SK-N-SH (cell line): ENCODE data around the gene NEK9. TPM values are rescaled to one million over a fixed set of nuclear protein-coding genes. Genes with fewer than 3 reads are reported as not detected.
A peak's percentile ranks its signal among the peaks of the same experiment; 100 is the strongest.

Experiments used
- CTCF ChIA-PET: fragments of 300-600, 350-600 bp; formaldehyde crosslinking; extraction: SDS; loops from one replicate; lab custom pipeline; 2021; lab: Yijun Ruan, JAX
- POLR2A ChIA-PET: fragments of 350-600 bp; sonication (Branson Sonifier 250); formaldehyde crosslinking; extraction: SDS; loops from one replicate; lab custom pipeline; 2020; ENCODE audit warnings: antibody characterized with exemption, inconsistent platforms; lab: Yijun Ruan, JAX
- DNase-seq: peaks from one replicate; pipeline ENCODE4 v3.0.0; 2012
- H2AFZ ChIP-seq: fragments of 200-600 bp; sonication (generic); 2 replicates; pipeline ENCODE4 v1.8.1; 2016; ENCODE audit warnings: antibody characterized with exemption, mild to moderate bottlenecking, low read depth
- H3F3A ChIP-seq: fragments of 200-600 bp; sonication (generic); replicated peaks from 2 replicates; pipeline ENCODE3; 2016; ENCODE audit warnings: antibody characterized with exemption, mild to moderate bottlenecking; ENCODE audit not compliant: insufficient read depth
- H3K27ac ChIP-seq, 2 experiments: fragments of 200-500 bp in 1 of 2; fragments of 200-600 bp in 1 of 2; sonication (Bioruptor generic) in 1 of 2; sonication (generic), shearing (Covaris generic) in 1 of 2; 2 replicates each; pipeline versions ENCODE4 v1.5.1 to v1.6.1; 2014 to 2016; ENCODE audit warnings: low read depth in 2 of 2, inconsistent platforms in 1 of 2, low read length in 1 of 2, mild to moderate bottlenecking in 1 of 2, mixed read lengths in 1 of 2
- H3K27me3 ChIP-seq: fragments of 200-600 bp; sonication (generic), shearing (Covaris generic); 2 replicates; pipeline ENCODE4 v1.6.1; 2016; ENCODE audit warnings: mixed run types; ENCODE audit not compliant: insufficient read depth
- H3K36me3 ChIP-seq, 2 experiments: fragments of 200-500 bp in 1 of 2; fragments of 200-600 bp in 1 of 2; sonication (Bioruptor generic) in 1 of 2; sonication (generic) in 1 of 2; replicated peaks in 1 of 2; 2 replicates each; pipeline versions ENCODE3 to v1.5.1; 2014 to 2016; ENCODE audit warnings: low read length in 1 of 2, mild to moderate bottlenecking in 1 of 2; ENCODE audit not compliant: insufficient read depth in 2 of 2, control insufficient read depth in 1 of 2
- H3K4me1 ChIP-seq, 2 experiments: fragments of 200-500 bp in 1 of 2; fragments of 200-600 bp in 1 of 2; sonication (Bioruptor generic) in 1 of 2; sonication (generic), shearing (Covaris generic) in 1 of 2; 2 replicates each; pipeline versions ENCODE4 v1.5.1 to v1.6.1; 2014 to 2016; ENCODE audit warnings: low read depth in 1 of 2, low read length in 1 of 2, mixed run types in 1 of 2; ENCODE audit not compliant: insufficient read depth in 2 of 2, control insufficient read depth in 1 of 2
- H3K4me2 ChIP-seq: fragments of 200-600 bp; sonication (generic), shearing (Covaris generic); 2 replicates; pipeline ENCODE4 v1.6.1; 2017; ENCODE audit warnings: mixed run types
- H3K4me3 ChIP-seq, 2 experiments: fragments of 200-500 bp in 1 of 2; fragments of 200-600 bp in 1 of 2; sonication (Bioruptor generic) in 1 of 2; sonication (generic), shearing (Covaris generic) in 1 of 2; 2 replicates each; pipeline versions ENCODE4 v1.5.1 to v1.8.1; 2014 to 2016; ENCODE audit warnings: low read depth in 2 of 2, inconsistent platforms in 1 of 2, low read length in 1 of 2, mild to moderate bottlenecking in 1 of 2, mixed read lengths in 1 of 2, moderate library complexity in 1 of 2
- H3K79me2 ChIP-seq: fragments of 200-600 bp; sonication (generic); 2 replicates; pipeline ENCODE4 v1.8.1; 2017; ENCODE audit warnings: mild to moderate bottlenecking; ENCODE audit not compliant: insufficient read depth
- H3K9ac ChIP-seq: fragments of 200-600 bp; sonication (generic); 2 replicates; pipeline ENCODE4 v1.6.1; 2017; ENCODE audit warnings: mixed run types
- H3K9me2 ChIP-seq: fragments of 200-600 bp; sonication (generic); 2 replicates; pipeline ENCODE4 v1.6.1; 2017; ENCODE audit warnings: mixed run types
- H3K9me3 ChIP-seq: fragments of 200-600 bp; sonication (generic); 2 replicates; pipeline ENCODE4 v1.6.1; 2017; ENCODE audit warnings: mixed run types, mild to moderate bottlenecking, moderate library complexity
- H4K20me1 ChIP-seq: fragments of 200-600 bp; sonication (generic); 2 replicates; pipeline ENCODE4 v1.6.1; 2017; ENCODE audit warnings: mild to moderate bottlenecking, mixed run types; ENCODE audit not compliant: insufficient read depth
- CTCF ChIP-seq: fragments of 200-600 bp; sonication (generic); IDR thresholded peaks from 2 replicates; pipeline ENCODE4 v1.6.1; 2017; ENCODE audit warnings: antibody characterized with exemption, mild to moderate bottlenecking, moderate library complexity
- EP300 ChIP-seq, 2 experiments: IDR thresholded peaks; 2 replicates each; pipeline versions ENCODE4 v1.4.0 to v1.6.1; 2012; ENCODE audit warnings: borderline replicate concordance in 1 of 2, low read depth in 1 of 2, low read length in 1 of 2
- FOSL2 ChIP-seq: IDR thresholded peaks from 2 replicates; pipeline ENCODE4 v1.4.0; 2012; ENCODE audit warnings: low read depth, mild to moderate bottlenecking, moderate library complexity, borderline replicate concordance
- FOXM1 ChIP-seq: IDR thresholded peaks from 2 replicates; pipeline ENCODE4 v1.4.0; 2012; ENCODE audit warnings: low read depth, mild to moderate bottlenecking
- GATA2 ChIP-seq: sonication (generic); formaldehyde crosslinking; IDR thresholded peaks from 2 replicates; pipeline ENCODE4 v1.5.0; 2020; ENCODE audit warnings: mild to moderate bottlenecking, missing genetic modification reagents
- IRF3 ChIP-seq: fragments of 150-350 bp; IDR thresholded peaks from 2 replicates; pipeline ENCODE4 v1.6.1; 2016; ENCODE audit warnings: mild to moderate bottlenecking, low read depth, low read length
- JUND ChIP-seq: IDR thresholded peaks from 2 replicates; pipeline ENCODE4 v1.4.0; 2012
- MAX ChIP-seq: IDR thresholded peaks from 2 replicates; pipeline ENCODE4 v1.4.0; 2012; ENCODE audit warnings: low read depth
- MEF2A ChIP-seq: IDR thresholded peaks from 2 replicates; pipeline ENCODE4 v1.4.0; 2012; ENCODE audit warnings: low read depth, borderline replicate concordance
- MXI1 ChIP-seq: IDR thresholded peaks from 2 replicates; pipeline ENCODE4 v1.6.1; 2012; ENCODE audit warnings: mild to moderate bottlenecking, low read depth, low read length, improper control_type of control experiment
- NFIC ChIP-seq: IDR thresholded peaks from 2 replicates; pipeline ENCODE4 v1.4.0; 2012; ENCODE audit warnings: borderline replicate concordance
- NRF1 ChIP-seq: IDR thresholded peaks from 2 replicates; pipeline ENCODE4 v1.6.1; 2012; ENCODE audit warnings: low read depth, mild to moderate bottlenecking, low read length
- PBX3 ChIP-seq: IDR thresholded peaks from 2 replicates; pipeline ENCODE4; 2012
- POLR2AphosphoS5 ChIP-seq: IDR thresholded peaks from 2 replicates; pipeline ENCODE4 v1.6.1; 2012; ENCODE audit warnings: low read depth, low read length
- RFX5 ChIP-seq: IDR thresholded peaks from 2 replicates; pipeline ENCODE4 v1.6.1; 2012; ENCODE audit warnings: mild to moderate bottlenecking, improper control_type of control experiment, low read length
- RXRA ChIP-seq: IDR thresholded peaks from 2 replicates; pipeline ENCODE4 v1.4.0; 2012; ENCODE audit warnings: low read depth, mild to moderate bottlenecking, borderline replicate concordance
- SIN3A ChIP-seq: IDR thresholded peaks from 2 replicates; pipeline ENCODE4 v1.6.1; 2012; ENCODE audit warnings: low read depth, mild to moderate bottlenecking, low read length, moderate library complexity, borderline replicate concordance
- SMC3 ChIP-seq: IDR thresholded peaks from 2 replicates; pipeline ENCODE4 v1.6.1; 2012; ENCODE audit warnings: low read depth, low read length, improper control_type of control experiment
- TAF1 ChIP-seq: IDR thresholded peaks from 2 replicates; pipeline ENCODE4 v1.6.1; 2012; ENCODE audit warnings: low read depth, mild to moderate bottlenecking, low read length, moderate library complexity, borderline replicate concordance
- TCF12 ChIP-seq: IDR thresholded peaks from 2 replicates; pipeline ENCODE4 v1.4.0; 2012
- USF1 ChIP-seq: IDR thresholded peaks from 2 replicates; pipeline ENCODE4 v1.4.0; 2012; ENCODE audit warnings: low read depth, borderline replicate concordance
- WGBS: methylation state at CpG from one replicate; pipeline ENCODE4 v1.1.6; 2017; ENCODE audit warnings: low lambda C conversion rate; 5-methylcytosine and 5-hydroxymethylcytosine counted together
- polyA plus RNA-seq, 3 experiments: library from polyadenylated mRNA; depleted of rRNA; stranded (reverse); fragments of >200 nt; gene quantifications; 2 replicates each; pipeline ENCODE4 v1.2.3, GENCODE V29; 2012

Gene NEK9
- polyA plus RNA-seq, 1 of the 3 experiments (the other 2 are of a cell fraction), result 48.1 TPM

GRCh38 chr14:75138492-75138891, 11.6 kb upstream of the NEK9 start (continued):
- no peak for TF ChIP-seq TCF12
- TF ChIP-seq FOSL2, result no peak
- TF ChIP-seq, all 33 proteins: peak for 0

- POLR2A ChIA-PET, result no interaction called here
- H3F3A ChIP-seq, result peaks cover 21% of the 10 kb centered on the region
- 92% methylated on average over 6 of the region's 6 CpGs for WGBS
- H3K4me3 ChIP-seq, result no peak overlapping the region
- H3K4me1 ChIP-seq, result peaks cover 0 to 6% of the 10 kb centered on the region in 2 experiments; a peak in 2 of 4 replicates
- H3K79me2 ChIP-seq, result peaks cover 37% of the 10 kb centered on the region
- H3K9me3 ChIP-seq, result no peaks in the 10 kb centered on the region
- TF ChIP-seq EP300 (IDR thresholded peaks at IDR 0.05; ENCODE audit: borderline replicate concordance in 1 of 2, low read depth in 1 of 2, low read length in 1 of 2) (no peak), POLR2AphosphoS5 (no peak), USF1 (no peak), NFIC (no peak), RFX5 (no peak), FOXM1 (no peak), SMC3 (no peak), MEF2A (no peak), TAF1 (no peak), CTCF (no peak), SIN3A (no peak), GATA2 (CRISPR knock-in tag) (no peak)
- TF ChIP-seq, all 33 proteins: peak for 0
- no peak overlapping the region for H3K9ac ChIP-seq
- no peak overlapping the region for H3K4me2 ChIP-seq
- DNase-seq, result no peak
- peaks cover 30 to 46% of the 10 kb centered on the region in 2 experiments for H3K36me3 ChIP-seq
- H2AFZ ChIP-seq, result no peak overlapping the region
- H3K9me2 ChIP-seq, result no peaks in the 10 kb centered on the region
- CTCF ChIA-PET, result interaction anchor here (0.7 to 11.9 kb wide), 8 partner anchors 10 to 171 kb away, joined by 3 to 92 read pairs (median 4); no protein-coding TSS in a partner anchor
- H3K27ac ChIP-seq, result no peak overlapping the region
- H4K20me1 ChIP-seq, result peaks cover 11% of the 10 kb centered on the region; the same call in 1 of the 2 replicates
- H3K27me3 ChIP-seq, result no peaks in the 10 kb centered on the region
Measured at GRCh38 chr14:75134644-75135043, 7.8 kb upstream of the NEK9 start.

- Histone ChIP-seq H3K9me2 (no peaks in the 10 kb centered on the region), H3K27me3 (no peaks in the 10 kb centered on the region), H3K79me2 (peaks cover 35% of the 10 kb centered on the region), H3K27ac (0 out of 4 replicates have a peak overlapping the region, but pooled peaks of 1 of the 2 experiments have one; percentile 34), H2AFZ (no peak overlapping the region), H3K4me3 (no peak overlapping the region), H3K4me2 (no peak overlapping the region), H3K4me1 (peaks cover 0 to under 1% of the 10 kb centered on the region in 2 experiments; a peak in 2 of 4 replicates), H3F3A (peaks cover 30% of the 10 kb centered on the region), H4K20me1 (peaks cover 2% of the 10 kb centered on the region; the same call in 1 of the 2 replicates), H3K9me3 (no peaks in the 10 kb centered on the region), H3K36me3 (peaks cover 30 to 46% of the 10 kb centered on the region in 2 experiments), H3K9ac (no peak overlapping the region)
- 90% methylated on average over 2 of the region's 2 CpGs for WGBS
- ChIA-PET POLR2A (no interaction called here), CTCF (interaction anchor here (0.9 to 11.9 kb wide), 5 partner anchors 11 to 172 kb away, joined by 3 to 92 read pairs (median 5); no protein-coding TSS in a partner anchor)
- no peak for DNase-seq
- no peak for TF ChIP-seq MXI1
- no peak for TF ChIP-seq FOSL2
- no peak for TF ChIP-seq USF1
- TF ChIP-seq RXRA, result no peak
- TF ChIP-seq EP300 (IDR thresholded peaks at IDR 0.05; ENCODE audit: borderline replicate concordance in 1 of 2, low read depth in 1 of 2, low read length in 1 of 2), result no peak
- no peak for TF ChIP-seq MAX
- TF ChIP-seq JUND, result no peak
- no peak for TF ChIP-seq NFIC
- no peak for TF ChIP-seq IRF3
- no peak for TF ChIP-seq NRF1
- TF ChIP-seq SIN3A, result no peak
- TF ChIP-seq MEF2A, result no peak
- no peak for TF ChIP-seq PBX3
Measured at GRCh38 chr14:75133597-75133996, 6.7 kb upstream of the NEK9 start.
